Endodermal cell (in vitro differentiated cells): Measurements from ENCODE around the gene TBC1D3B. TPM values are rescaled to one million over a fixed set of nuclear protein-coding genes. Genes with fewer than 3 reads are reported as not detected.

Experiments used
- DNase-seq: peaks from one replicate; pipeline ENCODE4 v3.0.0-alpha.2; 2017
- H3K27ac ChIP-seq: 2 replicates; pipeline ENCODE4 v1.5.1; 2013; ENCODE audit warnings: mild to moderate bottlenecking, low read depth, low read length, moderate library complexity
- H3K27me3 ChIP-seq: 2 replicates; pipeline ENCODE4 v1.6.1; 2013; ENCODE audit warnings: mild to moderate bottlenecking, low read length, moderate library complexity; ENCODE audit not compliant: insufficient read depth, control insufficient read depth, poor library complexity, severe bottlenecking
- H3K36me3 ChIP-seq: 2 replicates; pipeline ENCODE4 v1.7.0; 2013; ENCODE audit warnings: mild to moderate bottlenecking, low read length, moderate library complexity; ENCODE audit not compliant: control insufficient read depth, insufficient read depth
- H3K4me1 ChIP-seq: one replicate; pipeline ENCODE4 v1.7.0; 2013; ENCODE audit warnings: low read length; ENCODE audit not compliant: control insufficient read depth, insufficient read depth
- H3K4me3 ChIP-seq: 2 replicates; pipeline ENCODE4 v1.5.1; 2013; ENCODE audit warnings: mild to moderate bottlenecking, low read length, moderate library complexity
- H3K9ac ChIP-seq: 2 replicates; pipeline ENCODE4 v1.6.1; 2013; ENCODE audit warnings: mild to moderate bottlenecking, low read length, moderate library complexity; ENCODE audit not compliant: poor library complexity, severe bottlenecking; ENCODE audit errors: extremely low read depth
- H3K9me3 ChIP-seq: 2 replicates; pipeline ENCODE4 v1.6.1; 2013; ENCODE audit warnings: mild to moderate bottlenecking, low read length, moderate library complexity; ENCODE audit not compliant: control insufficient read depth
- H3K27ac Mint-ChIP-seq: 2 replicates; pipeline ENCODE4 v1.8.0; 2020; ENCODE audit warnings: mixed read lengths
- H3K27me3 Mint-ChIP-seq: 2 replicates; pipeline ENCODE4 v1.8.0; 2021; ENCODE audit warnings: mild to moderate bottlenecking, mixed read lengths; ENCODE audit not compliant: insufficient read depth
- H3K36me3 Mint-ChIP-seq: 2 replicates; pipeline ENCODE4 v1.8.0; 2020; ENCODE audit warnings: low read depth, mixed read lengths
- H3K4me1 Mint-ChIP-seq: 2 replicates; pipeline ENCODE4 v1.8.0; 2020; ENCODE audit warnings: mixed read lengths
- H3K4me3 Mint-ChIP-seq: 2 replicates; pipeline ENCODE4 v1.8.0; 2020; ENCODE audit warnings: mild to moderate bottlenecking, moderate library complexity, mixed read lengths
- H3K9me3 Mint-ChIP-seq: 2 replicates; pipeline ENCODE4 v1.8.0; 2020; ENCODE audit warnings: mild to moderate bottlenecking, mixed read lengths
- CTCF ChIP-seq: fragments of 200-600 bp; sonication (generic); conservative IDR thresholded peaks from 2 replicates; pipeline ENCODE4 v1.5.0; 2021; ENCODE audit warnings: antibody characterized with exemption, mild to moderate bottlenecking
- WGBS, 2 experiments: methylation state at CpG; one replicate each; pipeline versions ENCODE4 v1.1.5 to v1.1.7; 2013; ENCODE audit warnings: missing lambda C conversion rate in 2 of 2, mixed read lengths in 1 of 2; ENCODE audit not compliant: insufficient coverage in 1 of 2, insufficient read length in 1 of 2; 5-methylcytosine and 5-hydroxymethylcytosine counted together
- total RNA-seq, 2 donors: library from RNA; stranded (reverse); fragmentation: NEBNext Ultra II Directional in 1 of 2; extraction: Animal tissue kit (Norgen Biotek cat#: 25700) in 1 of 2; gene quantifications; 2 replicates in 1 of 2; 3 replicates in 1 of 2; pipeline ENCODE4 v1.2.1, GENCODE V29; 2021

The TBC1D3B gene
- total RNA-seq, 2 donors from 2014 or later, result 13.1 to 18.4 TPM

GRCh38 chr17:36135465-36135864, 41.0 kb downstream of the TBC1D3B start:
- Mint-ChIP-seq H3K9me3 (no peaks in the 10 kb centered on the region), H3K4me1 (peaks cover 13% of the 10 kb centered on the region), H3K4me3 (no peak overlapping the region), H3K27ac (no peak overlapping the region), H3K27me3 (no peaks in the 10 kb centered on the region), H3K36me3 (no peaks in the 10 kb centered on the region)
- DNase-seq, result peak; percentile 49
- no peak for TF ChIP-seq CTCF
- Histone ChIP-seq H3K9ac (no peak overlapping the region), H3K36me3 (no peaks in the 10 kb centered on the region), H3K4me1 (no peaks in the 10 kb centered on the region), H3K27me3 (no peaks in the 10 kb centered on the region), H3K4me3 (no peak overlapping the region), H3K9me3 (no peaks in the 10 kb centered on the region), H3K27ac (no peak overlapping the region)
- 93 to 100% methylated on average over 1 to 4 of the region's 4 CpGs for WGBS, 2 experiments

- Mint-ChIP-seq H3K4me1 (peaks cover 13% of the 10 kb centered on the region), H3K36me3 (no peaks in the 10 kb centered on the region), H3K27me3 (no peaks in the 10 kb centered on the region), H3K27ac (no peak overlapping the region), H3K4me3 (no peak overlapping the region), H3K9me3 (no peaks in the 10 kb centered on the region)
- peak; percentile 21 for DNase-seq
- no peak overlapping the region for H3K27ac ChIP-seq
- H3K4me3 ChIP-seq, result no peak overlapping the region
- no peak overlapping the region for H3K9ac ChIP-seq
- no peaks in the 10 kb centered on the region for H3K27me3 ChIP-seq
- 87 to 94% methylated on average over 3 to 4 of the region's 4 CpGs for WGBS, 2 experiments
- TF ChIP-seq CTCF, result no peak
- no peaks in the 10 kb centered on the region for H3K9me3 ChIP-seq
- H3K4me1 ChIP-seq, result no peaks in the 10 kb centered on the region
- H3K36me3 ChIP-seq, result no peaks in the 10 kb centered on the region
Measured at GRCh38 chr17:36133602-36134236, 42.7 kb downstream of the TBC1D3B start.

- Histone ChIP-seq H3K9ac (no peak overlapping the region), H3K36me3 (no peaks in the 10 kb centered on the region), H3K4me3 (no peak overlapping the region), H3K27ac (no peak overlapping the region), H3K27me3 (no peaks in the 10 kb centered on the region), H3K4me1 (no peaks in the 10 kb centered on the region), H3K9me3 (no peaks in the 10 kb centered on the region)
- Mint-ChIP-seq H3K36me3 (no peaks in the 10 kb centered on the region), H3K27ac (no peak overlapping the region), H3K27me3 (no peaks in the 10 kb centered on the region), H3K4me1 (peaks cover 17% of the 10 kb centered on the region), H3K4me3 (no peak overlapping the region), H3K9me3 (no peaks in the 10 kb centered on the region)
- WGBS, 2 experiments, result 84 to 91% methylated on average over 2 of the region's 2 CpGs
- no peak for DNase-seq
- no peak for TF ChIP-seq CTCF
Measured at GRCh38 chr17:36132421-36132831, 44.0 kb downstream of the TBC1D3B start.
